PC-9 (cell line): ENCODE measurements around the gene WEE2. TPM values are rescaled to one million over a fixed set of nuclear protein-coding genes. Genes with fewer than 3 reads are reported as not detected.
A peak's percentile ranks its signal among the peaks of the same experiment; 100 is the strongest.

Source experiments
- Bru-seq: library from RNA; stranded (reverse); fragments of 400-500 nt; gene quantifications from one replicate; lab custom pipeline; 2021; lab: Mats Ljungman, UMichigan
- BruChase-seq, 2 experiments: library from RNA; stranded (reverse); fragments of 400-500 nt; gene quantifications; one replicate each; lab custom pipeline; 2021; lab: Mats Ljungman, UMichigan
- BruUV-seq: library from RNA; stranded (reverse); fragments of 400-500 nt; replicated peaks from 2 replicates; lab custom pipeline; 2021; lab: Mats Ljungman, UMichigan
- CTCF ChIA-PET: fragments of 300-600 bp; sonication (Branson Sonifier 250); formaldehyde crosslinking; loops from one replicate; lab custom pipeline; 2022; ENCODE audit warnings: antibody characterized with exemption; lab: Charles Lee
- POLR2A ChIA-PET: fragments of 300-600 bp; sonication (Branson Sonifier 250); formaldehyde crosslinking; loops from one replicate; lab custom pipeline; 2022; ENCODE audit warnings: antibody characterized with exemption; ENCODE audit not compliant: unreplicated experiment; lab: Charles Lee
- DNase-seq, 2 experiments: peaks; one replicate each; pipeline versions ENCODE4 v3.0.0 to v3.0.0-alpha.2; 2015 to 2022; ENCODE audit warnings: mixed read lengths in 1 of 2
- H2AFZ ChIP-seq: fragments of 200-600 bp; sonication (generic); 2 replicates; pipeline ENCODE4 v1.8.1; 2017; ENCODE audit warnings: antibody characterized with exemption
- H3F3A ChIP-seq: fragments of 200-600 bp; sonication (generic); 2 replicates; pipeline ENCODE4 v1.8.1; 2017; ENCODE audit warnings: antibody characterized with exemption, mild to moderate bottlenecking, low read depth; ENCODE audit not compliant: insufficient read depth
- H3K27ac ChIP-seq: fragments of 200-600 bp; sonication (generic); 2 replicates; pipeline ENCODE4 v1.6.1; 2016; ENCODE audit warnings: mixed run types
- H3K27me3 ChIP-seq: fragments of 200-600 bp; sonication (generic); 2 replicates; pipeline ENCODE4 v1.6.1; 2016; ENCODE audit warnings: low read depth, mixed run types; ENCODE audit not compliant: insufficient read depth
- H3K36me3 ChIP-seq: fragments of 200-600 bp; sonication (generic); 2 replicates; pipeline ENCODE4 v1.6.1; 2016; ENCODE audit warnings: low read depth, mixed run types
- H3K4me1 ChIP-seq: fragments of 200-600 bp; sonication (generic); replicated peaks from 2 replicates; pipeline ENCODE4 v1.6.1; 2016; ENCODE audit warnings: mixed run types; ENCODE audit not compliant: insufficient read depth
- H3K4me2 ChIP-seq: fragments of 200-600 bp; sonication (generic); 2 replicates; pipeline ENCODE4 v1.6.1; 2017; ENCODE audit warnings: mixed run types
- H3K4me3 ChIP-seq: fragments of 200-600 bp; sonication (generic); 2 replicates; pipeline ENCODE4 v1.6.1; 2016; ENCODE audit warnings: mixed run types
- H3K79me2 ChIP-seq: fragments of 200-600 bp; sonication (generic); 2 replicates; pipeline ENCODE4 v1.6.1; 2017; ENCODE audit warnings: low read depth, mixed run types
- H3K9me2 ChIP-seq: fragments of 200-600 bp; sonication (generic); 2 replicates; pipeline ENCODE4 v1.8.1; 2017; ENCODE audit warnings: mild to moderate bottlenecking; ENCODE audit not compliant: insufficient read depth
- H3K9me3 ChIP-seq: fragments of 200-600 bp; sonication (generic); 2 replicates; pipeline ENCODE4 v1.8.1; 2016; ENCODE audit warnings: low read depth; ENCODE audit not compliant: insufficient read depth
- H4K20me1 ChIP-seq: fragments of 200-600 bp; sonication (generic); 2 replicates; pipeline ENCODE4 v1.8.1; 2017; ENCODE audit not compliant: insufficient read depth
- EZH2 ChIP-seq: fragments of 200-600 bp; sonication (generic); IDR thresholded peaks from 2 replicates; pipeline ENCODE4 v1.8.0; 2017; ENCODE audit warnings: antibody characterized with exemption, low read depth
- intact Hi-C: fragments of 100-400 bp; cut with micrococcal nuclease; formaldehyde crosslinking; loops from one replicate; pipeline ENCODE4 v1.10.0; 2022; ENCODE audit not compliant: unreplicated experiment
- long read RNA-seq: library from polyadenylated mRNA; stranded (forward); transcript quantifications from one replicate; pipeline ENCODE4 v2.0.0, GENCODE V29; 2022
- total RNA-seq: library from RNA; stranded (reverse); gene quantifications from 2 replicates; pipeline ENCODE4 v1.2.3, GENCODE V29; 2021
- TF ChIP-seq, protein P1 (sequence below): fragments of 200-600 bp; sonication (generic); conservative IDR thresholded peaks from 2 replicates; pipeline ENCODE4 v1.6.1; 2017; ENCODE audit warnings: mixed run types, antibody characterized with exemption, mild to moderate bottlenecking, moderate library complexity

WEE2 gene
- total RNA-seq (not detected in 2 replicates), Bru-seq, nascent RNA (percentile 4 among the genes with signal in this experiment), BruChase-seq, experiment 1, labeled RNA remaining after a 2-hour chase (percentile 18 among the genes with signal in this experiment), BruChase-seq, experiment 2, labeled RNA remaining after a 6-hour chase (percentile 14 among the genes with signal in this experiment)
- long read RNA-seq, partial matches to known transcripts: 0 of 1 reads
- long read RNA-seq, other reads (novel, unspliced or antisense): 1 of 1 reads

- POLR2A ChIA-PET: no interaction called here
- H3K4me3 ChIP-seq: no peak within 1 kb of the TSS
- H3F3A ChIP-seq: no peaks in the 10 kb centered on the region
- DNase-seq: no peak
- TF ChIP-seq, protein P1, sequence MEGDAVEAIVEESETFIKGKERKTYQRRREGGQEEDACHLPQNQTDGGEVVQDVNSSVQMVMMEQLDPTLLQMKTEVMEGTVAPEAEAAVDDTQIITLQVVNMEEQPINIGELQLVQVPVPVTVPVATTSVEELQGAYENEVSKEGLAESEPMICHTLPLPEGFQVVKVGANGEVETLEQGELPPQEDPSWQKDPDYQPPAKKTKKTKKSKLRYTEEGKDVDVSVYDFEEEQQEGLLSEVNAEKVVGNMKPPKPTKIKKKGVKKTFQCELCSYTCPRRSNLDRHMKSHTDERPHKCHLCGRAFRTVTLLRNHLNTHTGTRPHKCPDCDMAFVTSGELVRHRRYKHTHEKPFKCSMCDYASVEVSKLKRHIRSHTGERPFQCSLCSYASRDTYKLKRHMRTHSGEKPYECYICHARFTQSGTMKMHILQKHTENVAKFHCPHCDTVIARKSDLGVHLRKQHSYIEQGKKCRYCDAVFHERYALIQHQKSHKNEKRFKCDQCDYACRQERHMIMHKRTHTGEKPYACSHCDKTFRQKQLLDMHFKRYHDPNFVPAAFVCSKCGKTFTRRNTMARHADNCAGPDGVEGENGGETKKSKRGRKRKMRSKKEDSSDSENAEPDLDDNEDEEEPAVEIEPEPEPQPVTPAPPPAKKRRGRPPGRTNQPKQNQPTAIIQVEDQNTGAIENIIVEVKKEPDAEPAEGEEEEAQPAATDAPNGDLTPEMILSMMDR: no peak
- TF ChIP-seq EZH2: no peak
- CTCF ChIA-PET: interaction anchor here (0.5 kb wide), 1 partner anchor 1214 kb away, joined by 4 read pairs; no protein-coding TSS in a partner anchor
- no peak within 1 kb of the TSS for H3K27ac ChIP-seq
- H3K4me2 ChIP-seq: no peak within 1 kb of the TSS
- H3K4me1 ChIP-seq: no peaks in the 10 kb centered on the region
- no peaks in the 10 kb centered on the region for H3K79me2 ChIP-seq
- no peaks in the 10 kb centered on the region for H3K27me3 ChIP-seq
- no TSS peak for BruUV-seq
- H3K9me2 ChIP-seq: no peaks in the 10 kb centered on the region
- H2AFZ ChIP-seq: no peak within 1 kb of the TSS
- no peaks in the 10 kb centered on the region for H3K9me3 ChIP-seq
- intact Hi-C loops: no loop called here
- H3K36me3 ChIP-seq: no peaks in the 10 kb centered on the region
- no peaks in the 10 kb centered on the region for H4K20me1 ChIP-seq
These were observed at the start of gene WEE2 for GRCh38 chr7:141708351-141708750. TSS of gene WEE2 (plus strand) at chr7:141708353. CDS start at chr7:141708759, 406 bp downstream.

DNA sequence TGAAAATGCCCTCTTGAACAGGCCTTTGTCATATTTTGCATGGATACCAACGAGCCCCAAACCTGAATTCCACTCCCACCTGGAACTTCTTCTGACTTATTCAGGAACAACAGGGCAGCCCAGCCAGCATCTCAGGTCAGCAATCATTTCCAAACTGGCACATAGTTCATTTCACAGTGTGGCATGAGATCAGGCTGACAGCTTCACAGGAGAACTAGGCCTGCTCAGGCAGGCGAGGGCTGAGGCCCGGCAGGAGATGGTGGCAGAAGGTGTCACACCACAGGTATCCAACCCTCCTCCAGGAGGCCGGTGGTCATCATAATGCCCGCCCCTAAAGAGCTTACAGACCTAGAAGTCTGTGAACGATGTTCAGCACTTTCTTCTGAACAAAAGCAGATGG lies 48.7 kb upstream of the WEE2 start:
- no peak overlapping the region for H3K4me3 ChIP-seq
- peaks cover 29% of the 10 kb centered on the region for H3K4me1 ChIP-seq
- H3K4me2 ChIP-seq: no peak overlapping the region
- H3K79me2 ChIP-seq: no peaks in the 10 kb centered on the region
- TF ChIP-seq, protein P1: no peak
- TF ChIP-seq EZH2: no peak
- H2AFZ ChIP-seq: no peak overlapping the region
- no peak overlapping the region for H3K27ac ChIP-seq
- no peaks in the 10 kb centered on the region for H3K27me3 ChIP-seq
- intact Hi-C loops: no loop called here
- BruUV-seq: no TSS peak
- DNase-seq: no peak
- no peaks in the 10 kb centered on the region for H3K9me3 ChIP-seq
- peaks cover 37% of the 10 kb centered on the region; the same call in 1 of the 2 replicates for H3K36me3 ChIP-seq
- H3K9me2 ChIP-seq: no peaks in the 10 kb centered on the region
- CTCF ChIA-PET: no interaction called here
- H3F3A ChIP-seq: peaks cover 29% of the 10 kb centered on the region
- H4K20me1 ChIP-seq: no peaks in the 10 kb centered on the region
- POLR2A ChIA-PET: no interaction called here

DNA sequence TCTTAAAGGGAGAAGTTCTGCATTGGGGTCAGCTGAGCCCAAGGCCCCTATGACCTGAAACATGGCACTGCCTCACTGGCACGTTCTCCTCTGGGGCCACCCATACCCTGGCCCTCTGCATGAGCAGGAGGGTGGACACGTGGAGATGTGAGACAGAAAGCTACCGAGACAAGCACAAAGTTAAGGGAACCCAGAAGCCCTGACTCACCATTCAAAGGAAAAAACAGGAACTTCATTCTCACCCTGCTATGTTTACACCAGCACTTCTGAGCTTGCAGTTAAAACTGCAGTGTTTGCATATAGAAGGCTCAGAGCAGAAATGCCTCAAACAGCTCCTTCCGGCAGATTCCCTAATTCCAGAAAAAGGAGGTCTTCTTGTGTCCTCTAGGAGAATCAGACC lies 47.9 kb upstream of the WEE2 start:
- H3K4me3 ChIP-seq: no peak overlapping the region
- CTCF ChIA-PET: no interaction called here
- no peaks in the 10 kb centered on the region for H3K79me2 ChIP-seq
- POLR2A ChIA-PET: interaction anchor here (0.7 kb wide), 1 partner anchor 43 kb away, joined by 4 read pairs; no protein-coding TSS in a partner anchor
- no peaks in the 10 kb centered on the region for H3K9me2 ChIP-seq
- H3K9me3 ChIP-seq: no peaks in the 10 kb centered on the region
- no peak overlapping the region for H3K4me2 ChIP-seq
- no peak overlapping the region for H2AFZ ChIP-seq
- H3F3A ChIP-seq: peaks cover 30% of the 10 kb centered on the region
- H3K27ac ChIP-seq: no peak overlapping the region
- BruUV-seq: no TSS peak
- peaks cover 31% of the 10 kb centered on the region; the same call in 1 of the 2 replicates for H3K36me3 ChIP-seq
- H4K20me1 ChIP-seq: no peaks in the 10 kb centered on the region
- intact Hi-C loops: no loop called here
- no peaks in the 10 kb centered on the region for H3K27me3 ChIP-seq
- TF ChIP-seq, protein P1: no peak
- TF ChIP-seq EZH2: no peak
- peaks cover 34% of the 10 kb centered on the region for H3K4me1 ChIP-seq
- DNase-seq: no peak
